ENCODE results near the gene PHKB.
"Not testable (repeated sequence)": the region's sequence is repeated elsewhere in the genome, so short reads cannot be mapped to it uniquely, and the experiment has no call there.

PHKB gene

GRCh38 chr16:47672475-47672874 lies 211.3 kb downstream of the PHKB start:
- DNase-seq (ENCODE audit: low spot score) (no peak), FAIRE-seq (no peak)

GRCh38 chr16:47676635-47677177 lies 215.6 kb downstream of the PHKB start:
- FAIRE-seq (no peak), DNase-seq (ENCODE audit: low spot score) (no peak)

- FAIRE-seq; DNase-seq (ENCODE audit: low spot score): not testable (repeated sequence)
Measured at GRCh38 chr16:47681571-47681970, 220.4 kb downstream of the PHKB start.

- FAIRE-seq (no peak), DNase-seq (ENCODE audit: low spot score) (no peak)
Measured at GRCh38 chr16:47687694-47688093, 226.6 kb downstream of the PHKB start.

- no peak for FAIRE-seq
Measured at GRCh38 chr16:47693226-47693625, 232.1 kb downstream of the PHKB start.

GRCh38 chr16:47694543-47694942 lies 233.4 kb downstream of the PHKB start:
- DNase-seq (ENCODE audit: low spot score) (no peak), FAIRE-seq (no peak)

More at GRCh38 chr16:47693226-47693625, 232.1 kb downstream of the PHKB start:
- DNase-seq (ENCODE audit: low spot score) = no peak

GRCh38 chr16:47695756-47696155 lies 234.6 kb downstream of the PHKB start:
- DNase-seq (ENCODE audit: low spot score) = no peak
- no peak for FAIRE-seq

- no peak for DNase-seq (ENCODE audit: low spot score)
- no peak for FAIRE-seq
Measured at GRCh38 chr16:47697826-47698225, 236.7 kb downstream of the PHKB start.

- DNase-seq (ENCODE audit: low spot score) (no peak), FAIRE-seq (no peak)
Measured at GRCh38 chr16:47699106-47699505, 238.0 kb downstream of the PHKB start.

GRCh38 chr16:47700857-47701587 lies 239.9 kb downstream of the PHKB start:
- FAIRE-seq (no peak), DNase-seq (ENCODE audit: low spot score) (no peak)

- FAIRE-seq = no peak
- no peak for DNase-seq (ENCODE audit: low spot score)
Measured at GRCh38 chr16:47705266-47705665, 244.1 kb downstream of the PHKB start.

- FAIRE-seq (no peak), DNase-seq (ENCODE audit: low spot score) (no peak)
Measured at GRCh38 chr16:47711809-47712208, 250.7 kb downstream of the PHKB start.

- no peak for DNase-seq (ENCODE audit: low spot score)
- FAIRE-seq = no peak
Measured at GRCh38 chr16:47712276-47713224, 251.4 kb downstream of the PHKB start.

GRCh38 chr16:47713225-47713595 lies 252.1 kb downstream of the PHKB start:
- DNase-seq (ENCODE audit: low spot score) (peak; percentile 32), FAIRE-seq (no peak)

- DNase-seq (ENCODE audit: low spot score) (no peak), FAIRE-seq (no peak)
Measured at GRCh38 chr16:47715442-47716083, 254.4 kb downstream of the PHKB start.

GRCh38 chr16:47716571-47716970 lies 255.4 kb downstream of the PHKB start:
- no peak for DNase-seq (ENCODE audit: low spot score)
- no peak for FAIRE-seq

- FAIRE-seq (no peak), DNase-seq (ENCODE audit: low spot score) (no peak)
Measured at GRCh38 chr16:47719713-47720112, 258.6 kb downstream of the PHKB start.

GRCh38 chr16:47721006-47721637 lies 260.0 kb downstream of the PHKB start:
- FAIRE-seq (no peak), DNase-seq (ENCODE audit: low spot score) (no peak)

GRCh38 chr16:47722046-47722445 lies 260.9 kb downstream of the PHKB start:
- DNase-seq (ENCODE audit: low spot score) = no peak
- no peak for FAIRE-seq

- DNase-seq (ENCODE audit: low spot score) = no peak
- FAIRE-seq = no peak
Measured at GRCh38 chr16:47724115-47724785, 263.1 kb downstream of the PHKB start.
